Endothelial cell of umbilical vein (primary cell): ENCODE data around the gene SPATA24. TPM values are rescaled to one million over a fixed set of nuclear protein-coding genes. Genes with fewer than 3 reads are reported as not detected.

Source experiments
- BruUV-seq: library from RNA; stranded (reverse); fragments of 400-500 nt; replicated peaks from 2 replicates; lab custom pipeline; 2021; lab: Mats Ljungman, UMichigan
- CTCF ChIA-PET: fragments of 300-600, 350-600 bp; sonication (Branson Sonifier 250); formaldehyde crosslinking; loops from one replicate; lab custom pipeline; 2021; ENCODE audit warnings: antibody characterized with exemption, inconsistent platforms; lab: Charles Lee
- POLR2A ChIA-PET: fragments of 300-600, 350-600 bp; sonication (Branson Sonifier 250); formaldehyde crosslinking; loops from one replicate; lab custom pipeline; 2021; ENCODE audit warnings: antibody characterized with exemption, inconsistent platforms; lab: Charles Lee
- DNase-seq: peaks from one replicate; pipeline ENCODE4 v3.0.0-alpha.2; 2011; ENCODE audit warnings: low read depth, low spot score
- FAIRE-seq: peaks from 2 replicates; lab custom pipeline; 2011; peaks lifted over from hg19 to GRCh38; lab: Jason Lieb, UNC
- H2AFZ ChIP-seq: 2 replicates; pipeline ENCODE4 v1.6.0; 2012; ENCODE audit warnings: low read depth, low read length, control low read depth, inconsistent platforms
- H3K27ac ChIP-seq: 2 replicates; pipeline ENCODE4 v1.5.1; 2011; ENCODE audit warnings: low read depth, mild to moderate bottlenecking, control low read depth, low read length, moderate library complexity; ENCODE audit not compliant: insufficient read depth
- H3K27me3 ChIP-seq, 2 experiments: 2 replicates each; pipeline versions ENCODE4 v1.6.0 to v1.6.1; 2011; ENCODE audit warnings: low read length in 2 of 2, mixed read lengths in 1 of 2; ENCODE audit not compliant: control insufficient read depth in 2 of 2, insufficient read depth in 2 of 2
- H3K36me3 ChIP-seq, 2 experiments: 2 replicates in 1 of 2; 3 replicates in 1 of 2; pipeline ENCODE4 v1.5.1; 2011; ENCODE audit warnings: low read length in 2 of 2, mild to moderate bottlenecking in 1 of 2, moderate library complexity in 1 of 2; ENCODE audit not compliant: control insufficient read depth in 2 of 2, insufficient read depth in 2 of 2; ENCODE audit errors: extremely low read depth in 1 of 2
- H3K4me1 ChIP-seq: 3 replicates; pipeline ENCODE4 v1.5.1; 2011; ENCODE audit warnings: mild to moderate bottlenecking, low read length; ENCODE audit not compliant: control insufficient read depth, insufficient read depth; ENCODE audit errors: extremely low read depth
- H3K4me2 ChIP-seq: 2 replicates; pipeline ENCODE4 v1.6.1; 2011; ENCODE audit warnings: low read length, control low read depth, mixed read lengths; ENCODE audit not compliant: insufficient read depth
- H3K4me3 ChIP-seq, 3 experiments: fragments of 200-600 bp in 1 of 3; sonication (generic), shearing (Covaris generic) in 1 of 3; replicated peaks in 1 of 3; 2 replicates each; pipeline ENCODE4 v1.5.1; 2011 to 2016; ENCODE audit warnings: control low read depth in 3 of 3, low read length in 3 of 3, mild to moderate bottlenecking in 2 of 3, inconsistent platforms in 1 of 3, low read depth in 1 of 3, moderate library complexity in 1 of 3; ENCODE audit not compliant: insufficient read depth in 1 of 3
- H3K79me2 ChIP-seq: 2 replicates; pipeline ENCODE4 v1.6.0; 2012; ENCODE audit warnings: low read length, inconsistent platforms; ENCODE audit not compliant: control insufficient read depth, insufficient read depth
- H3K9ac ChIP-seq: replicated peaks from 2 replicates; pipeline ENCODE3; 2011; ENCODE audit warnings: low read length, control low read depth; ENCODE audit not compliant: insufficient read depth; ENCODE audit errors: extremely low read depth
- H3K9me1 ChIP-seq: replicated peaks from 3 replicates; pipeline ENCODE4 v1.6.0; 2011; ENCODE audit warnings: mild to moderate bottlenecking, low read length; ENCODE audit not compliant: control insufficient read depth, insufficient read depth; ENCODE audit errors: extremely low read depth
- H3K9me3 ChIP-seq: replicated peaks from 2 replicates; pipeline ENCODE4 v1.5.1; 2012; ENCODE audit warnings: low read length, inconsistent platforms; ENCODE audit not compliant: control insufficient read depth, insufficient read depth
- H4K20me1 ChIP-seq: replicated peaks from 2 replicates; pipeline ENCODE3; 2011; ENCODE audit warnings: mild to moderate bottlenecking, low read length; ENCODE audit not compliant: control insufficient read depth, insufficient read depth; ENCODE audit errors: extremely low read depth
- EZH2 ChIP-seq: IDR thresholded peaks from 2 replicates; pipeline ENCODE4 v1.6.1; 2012; ENCODE audit warnings: borderline replicate concordance, low read depth, mild to moderate bottlenecking, moderate library complexity, low read length, inconsistent platforms; ENCODE audit not compliant: severe bottlenecking
- POLR2AphosphoS5 ChIP-seq: IDR thresholded peaks from 2 replicates; pipeline ENCODE4 v1.6.1; 2012; ENCODE audit warnings: low read depth, mild to moderate bottlenecking, control low read depth, low read length, moderate library complexity; ENCODE audit not compliant: insufficient read depth
- dilution Hi-C: fragments of 300-500 bp; cut with MboI; formaldehyde crosslinking; loops from one replicate; pipeline ENCODE4 v1.15.0; 2019; ENCODE audit warnings: low sequenced_read_pairs; ENCODE audit not compliant: extremely low pct_ligation_motif_present
- intact Hi-C: fragments of 100-400 bp; cut with micrococcal nuclease; formaldehyde crosslinking; loops from one replicate; pipeline ENCODE4 v1.10.0; 2022
- polyA plus RNA-seq, 4 experiments: library from polyadenylated mRNA; depleted of rRNA in 3 of 4; stranded (reverse) in 3 of 4; unstranded in 1 of 4; fragments of >200 nt; gene quantifications; 2 replicates each; pipeline versions ENCODE4 v1.2.1 to v1.2.3, GENCODE V29; 2011 to 2012; ENCODE audit warnings: missing spikeins in 1 of 4
- total RNA-seq: library from RNA; stranded (reverse); gene quantifications from 2 replicates; pipeline ENCODE4 v1.2.3, GENCODE V29; 2021
- TF ChIP-seq, protein P1 (sequence below): IDR thresholded peaks from 2 replicates; pipeline ENCODE4 v1.6.1; 2011; ENCODE audit not compliant: insufficient read depth, insufficient read length
- TF ChIP-seq, protein P2 (sequence below), 2 donors: IDR thresholded peaks; 1 replicate in 1 of 2; 2 replicates in 1 of 2; pipeline ENCODE4 v1.5.1; 2011; ENCODE audit warnings: low read length in 2 of 2, mild to moderate bottlenecking in 2 of 2, moderate library complexity in 2 of 2, control low read depth in 1 of 2, inconsistent platforms in 1 of 2, low read depth in 1 of 2; ENCODE audit not compliant: insufficient read depth in 1 of 2; ENCODE audit errors: extremely low read depth in 1 of 2

SPATA24 gene
- total and polyA plus RNA-seq, 2 donors (not counting 3 experiments of a cell fraction or from before 2014, with no cell fraction given), result 3.2 to 7.9 TPM

DNA sequence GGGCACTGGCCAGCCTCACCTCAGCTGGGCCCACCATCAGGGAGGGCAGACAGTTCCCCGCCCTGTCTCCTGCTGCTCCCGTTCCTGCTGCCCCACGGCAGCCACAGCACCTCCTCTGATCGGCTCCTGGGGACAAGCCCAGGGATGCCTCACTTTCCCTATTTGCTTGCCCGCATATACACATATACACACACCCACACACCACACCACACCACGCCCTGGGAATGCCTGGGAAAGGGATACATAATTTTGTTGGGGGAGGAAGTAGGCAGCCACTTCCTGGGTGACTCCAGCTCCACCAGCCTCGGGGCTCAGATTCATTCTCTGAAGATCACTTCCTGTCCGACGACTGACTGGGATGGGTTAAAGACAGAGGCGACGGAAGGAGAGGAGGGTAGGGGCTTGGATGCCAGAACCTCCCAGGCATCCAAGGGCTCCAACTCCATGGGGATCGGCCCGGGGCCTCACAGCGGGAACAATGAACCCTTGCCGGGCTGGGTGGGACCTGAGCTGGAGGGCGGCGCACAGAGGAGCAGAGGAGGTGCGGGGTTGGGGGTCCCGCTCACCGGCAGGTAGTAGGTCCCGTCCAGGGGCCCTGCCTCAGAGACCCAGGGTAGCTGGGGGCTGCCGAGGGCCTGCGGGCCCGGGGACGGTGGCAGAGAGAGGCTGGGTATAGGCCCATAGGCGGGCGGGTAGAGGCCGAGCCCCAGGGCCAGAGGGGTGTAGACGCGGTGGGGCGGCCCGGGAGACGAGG, 12.1 kb downstream of the SPATA24 start:
- Histone ChIP-seq H3K36me3 (no peaks in the 10 kb centered on the region), H3K4me3 (no peak overlapping the region), H3K4me2 (no peak overlapping the region), H3K27me3 (peaks cover 7 to 14% of the 10 kb centered on the region in 2 experiments), H3K27ac (no peak overlapping the region), H3K9me3 (no peaks in the 10 kb centered on the region), H3K4me1 (peaks cover 12% of the 10 kb centered on the region), H3K9me1 (no peaks in the 10 kb centered on the region), H3K79me2 (no peaks in the 10 kb centered on the region), H3K9ac (no peak overlapping the region), H2AFZ (peak overlapping the region; percentile 64), H4K20me1 (no peaks in the 10 kb centered on the region)
- FAIRE-seq (no peak), DNase-seq (no peak)
- ChIA-PET CTCF (interaction anchor here (0.6 to 2.1 kb wide), 10 partner anchors 9 to 816 kb away, joined by 3 to 7 read pairs (median 4); partner anchors contain the start of gene MATR3), POLR2A (interaction anchor here (1.3 kb wide), 1 partner anchor 50 kb away, joined by 3 read pairs; the partner anchor contains the start of gene PAIP2)
- intact Hi-C loops (loop anchor here (2.0 to 5.0 kb wide), 2 partner anchors 99 to 813 kb away; partner anchors contain the start of gene MATR3), dilution Hi-C loops (no loop called here)
- TF ChIP-seq EZH2 (no peak), POLR2AphosphoS5 (no peak)
- TF ChIP-seq, protein P1, sequence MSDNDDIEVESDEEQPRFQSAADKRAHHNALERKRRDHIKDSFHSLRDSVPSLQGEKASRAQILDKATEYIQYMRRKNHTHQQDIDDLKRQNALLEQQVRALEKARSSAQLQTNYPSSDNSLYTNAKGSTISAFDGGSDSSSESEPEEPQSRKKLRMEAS, result no peak
- TF ChIP-seq, protein P2, sequence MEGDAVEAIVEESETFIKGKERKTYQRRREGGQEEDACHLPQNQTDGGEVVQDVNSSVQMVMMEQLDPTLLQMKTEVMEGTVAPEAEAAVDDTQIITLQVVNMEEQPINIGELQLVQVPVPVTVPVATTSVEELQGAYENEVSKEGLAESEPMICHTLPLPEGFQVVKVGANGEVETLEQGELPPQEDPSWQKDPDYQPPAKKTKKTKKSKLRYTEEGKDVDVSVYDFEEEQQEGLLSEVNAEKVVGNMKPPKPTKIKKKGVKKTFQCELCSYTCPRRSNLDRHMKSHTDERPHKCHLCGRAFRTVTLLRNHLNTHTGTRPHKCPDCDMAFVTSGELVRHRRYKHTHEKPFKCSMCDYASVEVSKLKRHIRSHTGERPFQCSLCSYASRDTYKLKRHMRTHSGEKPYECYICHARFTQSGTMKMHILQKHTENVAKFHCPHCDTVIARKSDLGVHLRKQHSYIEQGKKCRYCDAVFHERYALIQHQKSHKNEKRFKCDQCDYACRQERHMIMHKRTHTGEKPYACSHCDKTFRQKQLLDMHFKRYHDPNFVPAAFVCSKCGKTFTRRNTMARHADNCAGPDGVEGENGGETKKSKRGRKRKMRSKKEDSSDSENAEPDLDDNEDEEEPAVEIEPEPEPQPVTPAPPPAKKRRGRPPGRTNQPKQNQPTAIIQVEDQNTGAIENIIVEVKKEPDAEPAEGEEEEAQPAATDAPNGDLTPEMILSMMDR (IDR thresholded peaks at IDR 0.05; ENCODE audit: extremely low read depth in 1 of 2, insufficient read depth in 1 of 2, low read depth in 1 of 2, low read length in 2 of 2), result no peak
- BruUV-seq, result no TSS peak
